ENCODE data around the gene TJAP1.

The TJAP1 gene

DNA sequence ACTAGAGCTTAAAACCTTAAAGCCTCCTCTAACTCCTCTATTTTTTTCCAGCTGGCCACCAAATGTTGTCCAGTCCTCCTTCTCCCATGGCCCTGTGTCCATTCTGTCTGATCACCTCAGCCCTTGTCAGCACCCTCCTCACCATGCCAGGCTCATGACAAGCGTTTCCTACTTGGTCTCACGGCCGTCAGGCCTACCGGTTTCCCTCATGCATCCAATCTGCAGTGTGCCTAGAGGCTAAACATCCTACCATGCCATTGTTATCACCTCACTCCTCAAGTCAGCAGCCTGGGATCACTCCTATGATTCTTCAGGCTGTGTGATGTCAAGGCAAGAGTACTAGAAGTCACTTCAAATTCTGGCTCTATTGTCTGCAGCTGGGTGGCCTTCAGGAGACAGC, 9.6 kb upstream of the TJAP1 start:
- Histone ChIP-seq H2AFZ (ENCODE audit: low read depth, low read length, severe bottlenecking) (no peak overlapping the region), H3K27me3 (ENCODE audit: low read length) (no peaks in the 10 kb centered on the region), H3K9me2 (replicated peaks; ENCODE audit: insufficient read depth, low read length) (no peaks in the 10 kb centered on the region), H3K27ac (ENCODE audit: low read depth, low read length) (no peak overlapping the region), H3K36me3 (ENCODE audit: low read length) (no peaks in the 10 kb centered on the region), H3F3A (ENCODE audit: insufficient read depth) (no peaks in the 10 kb centered on the region), H3K9me3 (ENCODE audit: insufficient read depth, low read length) (no peaks in the 10 kb centered on the region), H3K79me2 (ENCODE audit: insufficient read depth, low read length) (no peaks in the 10 kb centered on the region), H3K4me2 (ENCODE audit: low read depth, low read length, poor library complexity, severe bottlenecking) (no peak overlapping the region), H4K20me1 (ENCODE audit: low read depth, low read length) (no peaks in the 10 kb centered on the region), H3K9ac (ENCODE audit: low read length) (no peak overlapping the region), H3K4me3 (ENCODE audit: insufficient read depth, low read length, poor library complexity, severe bottlenecking) (no peak overlapping the region)
- TF ChIP-seq, protein P1, sequence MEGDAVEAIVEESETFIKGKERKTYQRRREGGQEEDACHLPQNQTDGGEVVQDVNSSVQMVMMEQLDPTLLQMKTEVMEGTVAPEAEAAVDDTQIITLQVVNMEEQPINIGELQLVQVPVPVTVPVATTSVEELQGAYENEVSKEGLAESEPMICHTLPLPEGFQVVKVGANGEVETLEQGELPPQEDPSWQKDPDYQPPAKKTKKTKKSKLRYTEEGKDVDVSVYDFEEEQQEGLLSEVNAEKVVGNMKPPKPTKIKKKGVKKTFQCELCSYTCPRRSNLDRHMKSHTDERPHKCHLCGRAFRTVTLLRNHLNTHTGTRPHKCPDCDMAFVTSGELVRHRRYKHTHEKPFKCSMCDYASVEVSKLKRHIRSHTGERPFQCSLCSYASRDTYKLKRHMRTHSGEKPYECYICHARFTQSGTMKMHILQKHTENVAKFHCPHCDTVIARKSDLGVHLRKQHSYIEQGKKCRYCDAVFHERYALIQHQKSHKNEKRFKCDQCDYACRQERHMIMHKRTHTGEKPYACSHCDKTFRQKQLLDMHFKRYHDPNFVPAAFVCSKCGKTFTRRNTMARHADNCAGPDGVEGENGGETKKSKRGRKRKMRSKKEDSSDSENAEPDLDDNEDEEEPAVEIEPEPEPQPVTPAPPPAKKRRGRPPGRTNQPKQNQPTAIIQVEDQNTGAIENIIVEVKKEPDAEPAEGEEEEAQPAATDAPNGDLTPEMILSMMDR (IDR thresholded peaks at IDR 0.05; ENCODE audit: insufficient read depth, low read length, poor library complexity, severe bottlenecking), result no peak
- TF ChIP-seq EZH2phosphoT487 (conservative IDR thresholded peaks at IDR 0.05; ENCODE audit: low read length), result no peak

DNA sequence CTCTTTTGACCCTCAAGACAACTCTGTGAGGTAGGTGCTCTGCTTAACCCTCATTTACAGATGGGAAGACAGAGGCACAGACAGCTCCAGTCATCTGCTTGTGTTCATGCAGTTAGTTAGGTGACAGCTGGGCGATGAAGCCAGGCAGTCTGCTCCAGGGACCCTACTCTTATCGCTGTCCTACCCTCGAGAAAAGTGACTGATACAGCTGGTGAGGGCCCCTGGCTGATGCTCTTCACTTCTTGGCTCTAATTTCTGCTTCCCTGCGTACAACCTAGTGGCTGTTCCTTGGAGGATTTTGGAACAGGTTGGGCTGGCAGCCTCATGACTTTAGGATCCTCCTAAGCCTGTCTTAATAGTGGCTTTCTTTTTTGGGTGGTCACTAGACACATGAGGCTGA, 9.1 kb upstream of the TJAP1 start:
- Histone ChIP-seq H3K9ac (ENCODE audit: low read length) (no peak overlapping the region), H3K36me3 (ENCODE audit: low read length) (no peaks in the 10 kb centered on the region), H2AFZ (ENCODE audit: low read depth, low read length, severe bottlenecking) (no peak overlapping the region), H3K4me3 (ENCODE audit: insufficient read depth, low read length, poor library complexity, severe bottlenecking) (no peak overlapping the region), H3K4me2 (ENCODE audit: low read depth, low read length, poor library complexity, severe bottlenecking) (no peak overlapping the region), H3K9me3 (ENCODE audit: insufficient read depth, low read length) (no peaks in the 10 kb centered on the region), H3K79me2 (ENCODE audit: insufficient read depth, low read length) (no peaks in the 10 kb centered on the region), H4K20me1 (ENCODE audit: low read depth, low read length) (no peaks in the 10 kb centered on the region), H3K27me3 (ENCODE audit: low read length) (no peaks in the 10 kb centered on the region), H3K9me2 (replicated peaks; ENCODE audit: insufficient read depth, low read length) (no peaks in the 10 kb centered on the region), H3K27ac (ENCODE audit: low read depth, low read length) (no peak overlapping the region), H3F3A (ENCODE audit: insufficient read depth) (no peaks in the 10 kb centered on the region)
- TF ChIP-seq EZH2phosphoT487 (conservative IDR thresholded peaks at IDR 0.05; ENCODE audit: low read length), result no peak
- TF ChIP-seq, protein P1 (IDR thresholded peaks at IDR 0.05; ENCODE audit: insufficient read depth, low read length, poor library complexity, severe bottlenecking), result no peak

DNA sequence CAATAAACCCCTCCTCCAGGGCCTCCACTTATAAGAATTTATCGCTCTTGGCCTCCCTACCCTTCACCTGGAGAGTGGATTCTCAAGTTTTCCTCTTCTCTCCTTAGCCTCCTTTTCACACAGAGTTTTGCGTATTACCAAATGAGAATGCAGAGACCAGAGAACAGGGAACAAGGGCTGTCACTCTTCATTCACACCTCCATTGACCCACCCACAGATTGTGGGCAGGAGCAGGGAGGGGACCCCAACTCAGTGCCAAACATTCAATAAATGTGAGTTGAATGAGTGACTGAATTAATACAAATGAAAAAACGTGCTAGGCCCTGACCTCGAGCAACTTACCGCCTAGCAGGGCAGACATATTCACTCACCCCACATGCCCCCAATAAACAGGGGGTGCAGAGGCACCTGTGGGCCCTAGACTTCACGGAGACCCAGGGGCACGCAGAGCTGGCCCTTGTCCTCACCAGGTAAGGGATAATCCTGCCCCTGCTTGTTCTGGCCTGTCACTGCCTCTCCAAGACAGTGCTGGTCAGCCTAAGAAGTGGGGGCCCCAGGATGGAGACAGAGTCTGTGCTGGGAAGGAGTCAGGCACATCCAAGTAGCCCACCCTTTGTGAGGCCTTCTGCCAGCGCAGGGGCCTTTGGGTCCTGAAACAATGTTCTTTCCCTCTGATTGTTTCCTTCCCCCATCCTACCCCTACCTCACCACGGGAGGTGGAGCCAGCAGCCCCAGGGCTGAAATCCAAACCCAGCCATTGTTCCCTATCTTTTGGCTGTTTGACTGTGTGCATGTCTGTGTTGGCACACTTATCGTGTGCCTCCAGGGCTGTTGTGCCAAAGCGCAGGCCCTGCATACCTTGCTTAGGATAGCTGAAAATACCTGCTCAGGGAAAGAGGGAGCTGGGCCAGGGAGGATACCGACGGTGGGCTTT, 8.4 kb upstream of the TJAP1 start:
- Histone ChIP-seq H3K4me2 (ENCODE audit: low read depth, low read length, poor library complexity, severe bottlenecking) (no peak overlapping the region), H3K79me2 (ENCODE audit: insufficient read depth, low read length) (no peaks in the 10 kb centered on the region), H3K27me3 (ENCODE audit: low read length) (no peaks in the 10 kb centered on the region), H2AFZ (ENCODE audit: low read depth, low read length, severe bottlenecking) (no peak overlapping the region), H3K36me3 (ENCODE audit: low read length) (no peaks in the 10 kb centered on the region), H3K9me3 (ENCODE audit: insufficient read depth, low read length) (no peaks in the 10 kb centered on the region), H3K4me3 (ENCODE audit: insufficient read depth, low read length, poor library complexity, severe bottlenecking) (no peak overlapping the region), H3K9ac (ENCODE audit: low read length) (no peak overlapping the region), H3K27ac (ENCODE audit: low read depth, low read length) (no peak overlapping the region), H3K9me2 (replicated peaks; ENCODE audit: insufficient read depth, low read length) (no peaks in the 10 kb centered on the region), H3F3A (ENCODE audit: insufficient read depth) (no peaks in the 10 kb centered on the region), H4K20me1 (ENCODE audit: low read depth, low read length) (no peaks in the 10 kb centered on the region)
- TF ChIP-seq, protein P1 (IDR thresholded peaks at IDR 0.05; ENCODE audit: insufficient read depth, low read length, poor library complexity, severe bottlenecking), result no peak
